ENCODE results near the gene CTAGE6.
A peak's percentile ranks its signal among the peaks of the same experiment; 100 is the strongest.
"Not testable (repeated sequence)": the region's sequence is repeated elsewhere in the genome, so short reads cannot be mapped to it uniquely, and the experiment has no call there.

CTAGE6 gene, protein sequence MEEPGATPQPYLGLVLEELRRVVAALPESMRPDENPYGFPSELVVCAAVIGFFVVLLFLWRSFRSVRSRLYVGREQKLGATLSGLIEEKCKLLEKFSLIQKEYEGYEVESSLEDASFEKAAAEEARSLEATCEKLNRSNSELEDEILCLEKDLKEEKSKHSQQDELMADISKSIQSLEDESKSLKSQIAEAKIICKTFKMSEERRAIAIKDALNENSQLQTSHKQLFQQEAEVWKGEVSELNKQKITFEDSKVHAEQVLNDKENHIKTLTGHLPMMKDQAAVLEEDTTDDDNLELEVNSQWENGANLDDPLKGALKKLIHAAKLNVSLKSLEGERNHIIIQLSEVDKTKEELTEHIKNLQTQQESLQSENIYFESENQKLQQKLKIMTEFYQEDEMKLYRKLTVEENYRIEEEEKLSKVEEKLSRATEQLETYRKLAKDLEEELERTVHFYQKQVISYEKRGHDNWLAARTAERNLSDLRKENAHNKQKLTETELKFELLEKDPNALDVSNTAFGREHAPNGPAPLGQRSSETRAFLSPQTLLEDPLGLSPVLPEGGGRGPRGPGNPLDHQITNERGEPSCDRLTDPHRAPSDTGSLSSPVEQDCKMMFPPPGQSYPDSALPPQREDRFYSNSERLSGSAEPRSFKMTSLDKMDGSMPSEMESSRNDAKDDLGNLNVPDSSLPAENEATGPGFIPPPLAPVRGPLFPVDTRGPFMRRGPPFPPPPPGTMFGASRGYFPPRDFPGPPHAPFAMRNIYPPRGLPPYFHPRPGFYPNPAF

DNA sequence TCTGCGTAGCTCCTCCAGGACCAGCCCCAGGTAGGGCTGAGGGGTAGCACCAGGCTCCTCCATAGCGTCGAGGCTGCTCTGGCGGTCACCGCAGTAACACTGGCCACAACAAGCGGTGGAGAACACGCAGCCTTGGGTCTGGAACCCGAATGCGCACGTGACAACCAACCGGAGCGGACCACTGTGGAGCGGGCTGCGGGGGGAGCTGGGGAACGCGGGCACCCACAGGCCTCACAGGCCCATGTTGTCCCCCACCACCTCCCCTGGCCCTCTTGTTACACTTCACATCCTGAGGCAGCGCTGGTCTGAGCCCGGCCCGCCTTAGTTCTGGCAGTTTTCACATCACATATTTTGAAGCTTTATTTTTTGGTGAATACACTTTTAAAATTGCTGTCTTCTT lies at the start of gene CTAGE6:
Gene CTAGE6, minus strand, starts transcription at position 101 of the 400 bp plus-strand sequence. Its CDS starts 38 bp downstream, at position 63.
- DNase-seq; intact Hi-C loops (cut with DNase I): not testable (repeated sequence)

DNA sequence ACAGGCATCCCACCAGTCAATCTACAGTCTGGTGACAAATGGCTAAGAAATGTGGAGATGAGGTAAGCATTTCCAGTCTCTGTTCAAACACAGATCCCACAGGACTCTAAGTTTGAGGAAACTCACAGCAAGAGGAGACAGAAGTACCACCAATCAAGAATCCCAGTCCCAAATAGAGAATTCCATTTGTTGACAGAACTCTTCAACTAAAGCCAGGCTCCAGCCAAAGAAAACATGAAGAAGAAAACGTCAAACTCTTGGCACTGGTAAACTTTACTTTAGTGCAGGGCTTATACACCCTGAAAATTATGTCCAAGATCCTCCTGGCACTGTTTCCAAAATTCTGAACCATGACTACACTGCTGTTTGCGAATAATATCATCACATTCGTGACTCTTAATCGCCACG lies 49.2 kb upstream of the CTAGE6 start:
- intact Hi-C loops (cut with DNase I); DNase-seq: not testable (repeated sequence)

DNA sequence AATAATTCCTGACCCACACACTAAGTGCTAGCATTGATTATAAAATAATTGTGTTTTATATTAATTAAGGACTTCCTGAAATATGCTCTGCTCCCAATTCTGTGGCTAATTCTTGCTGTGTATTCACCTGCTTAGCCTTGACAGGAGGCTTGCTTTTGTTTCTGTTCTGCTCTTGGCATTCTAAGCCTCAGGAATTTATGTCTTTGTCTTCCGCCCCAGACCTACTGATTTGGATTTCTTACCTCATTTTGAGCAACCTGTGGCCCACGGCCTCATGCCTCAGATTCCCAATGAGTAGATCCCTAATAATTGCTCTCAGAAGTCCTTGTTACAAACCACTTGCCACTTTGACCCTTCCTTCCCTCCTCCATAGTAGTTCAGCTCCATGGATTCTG lies 40.4 kb upstream of the CTAGE6 start:
- intact Hi-C loops (cut with DNase I); DNase-seq: not testable (repeated sequence)

DNA sequence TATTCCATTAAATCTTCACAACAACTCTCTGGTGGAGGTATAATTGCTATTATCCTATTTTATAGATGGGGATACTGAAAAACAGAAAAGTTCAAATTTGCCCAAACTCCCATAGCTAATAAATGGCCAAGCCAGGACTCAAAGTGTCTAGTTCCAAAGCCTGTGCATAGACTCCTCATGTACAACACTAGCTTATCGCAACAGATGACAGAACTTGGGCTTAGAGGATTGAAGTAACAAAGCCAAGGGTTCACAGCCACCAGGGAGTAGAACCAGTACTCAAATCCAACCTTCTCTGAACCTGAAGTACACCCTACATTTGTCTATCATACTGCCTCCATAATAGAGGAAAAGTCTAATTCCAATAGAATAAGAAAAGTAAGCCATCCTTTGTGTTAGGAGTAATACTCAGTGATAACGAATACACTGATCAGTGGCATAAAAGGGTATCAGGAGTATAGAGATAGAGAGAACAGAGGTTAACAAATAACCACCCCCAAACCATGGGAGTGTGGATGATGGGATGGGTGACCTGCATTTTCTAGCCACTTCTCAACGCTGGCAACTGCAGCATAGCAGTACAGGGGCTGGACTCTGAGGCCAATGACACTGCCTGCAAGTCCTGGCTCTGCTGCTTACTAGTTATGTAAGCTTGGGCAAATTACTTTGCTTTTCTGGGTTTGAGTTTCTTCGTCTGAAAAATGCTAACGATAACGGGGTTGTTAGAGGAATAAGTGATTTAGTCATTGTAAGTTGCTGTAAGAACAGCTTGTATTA lies 39.8 kb upstream of the CTAGE6 start:
- intact Hi-C loops (cut with DNase I), result not testable (repeated sequence)
- DNase-seq, result peak in 4 of 42 donors; percentile 1 to 36 (median 18)

DNA sequence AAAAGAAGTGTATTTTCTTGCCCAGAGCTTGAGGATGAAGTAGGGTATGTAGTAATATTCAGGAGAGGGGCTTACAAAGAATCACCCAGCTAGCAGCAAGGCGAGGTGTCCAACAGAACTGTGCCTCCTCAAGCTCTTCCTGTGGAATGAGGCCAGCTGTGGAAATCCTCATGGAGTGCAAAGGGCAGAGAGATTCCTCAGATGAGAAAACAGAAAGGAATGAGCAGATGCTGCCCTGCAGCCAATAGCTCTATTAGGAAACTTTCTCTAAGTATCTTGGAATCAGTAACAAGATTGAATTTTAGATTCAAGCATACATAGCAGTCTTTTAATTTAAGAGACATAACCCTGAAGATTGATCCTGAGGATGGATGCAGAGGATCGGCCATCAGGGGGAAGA lies 38.2 kb upstream of the CTAGE6 start:
- intact Hi-C loops (cut with DNase I); DNase-seq: not testable (repeated sequence)

DNA sequence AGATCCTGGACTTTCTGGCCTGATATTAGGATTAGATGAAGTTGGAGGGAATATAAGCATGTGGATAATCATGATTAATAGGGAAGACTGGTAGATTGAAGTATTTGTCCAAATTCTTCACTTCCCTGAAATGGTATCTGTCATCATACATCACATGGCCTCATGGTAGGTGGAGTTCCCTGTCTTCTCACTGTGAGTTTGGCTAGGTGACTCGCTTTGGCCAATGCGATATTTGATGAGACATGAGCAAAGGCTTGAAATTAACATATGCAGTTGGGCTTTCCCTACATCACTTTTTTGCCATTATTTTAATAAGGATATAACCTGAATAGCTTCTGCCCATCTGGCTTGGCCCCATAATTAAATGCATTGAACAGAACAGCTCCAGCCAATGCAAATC lies 35.1 kb upstream of the CTAGE6 start:
- DNase-seq, result peak in 1 of 42 donors; percentile 21

DNA sequence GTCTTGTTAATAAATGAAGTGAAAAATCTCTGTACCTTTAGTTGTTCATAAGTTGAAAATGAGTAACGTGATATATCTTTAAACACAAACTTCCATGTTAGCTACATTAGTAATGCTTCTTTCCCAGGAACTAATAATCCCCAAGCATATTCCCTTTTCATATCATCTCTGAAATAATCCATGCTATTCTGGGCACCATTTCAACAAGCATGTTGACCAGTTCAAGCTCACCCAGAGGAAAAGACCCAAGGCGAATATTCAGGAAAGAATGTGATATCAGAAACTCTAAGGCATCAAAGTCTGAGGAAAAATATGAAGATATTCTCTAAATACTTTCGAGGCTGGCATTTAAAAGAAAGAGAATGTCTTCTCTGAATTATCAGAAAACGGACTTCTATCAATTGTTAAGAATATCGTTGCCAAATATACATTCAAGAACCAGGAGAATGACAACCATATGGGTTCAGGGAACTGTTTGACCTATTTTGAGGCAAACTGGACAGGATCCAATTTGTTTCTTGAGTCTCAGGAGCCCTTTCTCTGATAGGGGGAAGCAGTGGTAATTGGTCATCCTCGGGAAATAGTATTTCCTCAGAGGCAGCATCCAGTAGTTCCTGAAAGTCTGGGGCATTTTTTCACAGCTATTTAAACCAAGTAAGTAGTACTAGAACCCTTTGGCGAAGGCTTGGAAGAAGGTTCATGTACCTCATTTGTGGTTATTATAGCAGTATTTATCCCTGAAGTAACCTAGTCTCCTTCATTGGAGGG lies 28.1 kb upstream of the CTAGE6 start:
- intact Hi-C loops (cut with DNase I), result not testable (repeated sequence)

More for the DNA sequence above, 35.1 kb upstream of the CTAGE6 start:
- intact Hi-C loops (cut with DNase I), result not testable (repeated sequence)

DNA sequence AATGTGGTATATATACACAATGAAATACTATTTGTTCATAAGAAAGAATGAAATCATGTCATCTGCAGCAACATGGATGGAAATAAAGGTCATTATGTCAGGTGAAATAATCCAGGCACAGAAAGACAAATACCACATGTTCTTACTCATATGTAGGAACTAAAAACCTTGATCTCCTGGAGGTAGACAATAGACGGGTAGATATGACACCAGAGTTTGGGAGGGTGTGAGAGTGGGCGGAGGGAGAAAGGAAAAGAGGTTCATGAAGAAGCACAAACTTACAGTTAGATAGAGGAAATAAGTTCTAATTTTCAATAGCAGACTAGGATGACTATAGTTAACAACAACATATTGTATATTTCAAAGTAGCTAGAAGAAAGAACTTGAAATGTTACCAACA lies 22.1 kb upstream of the CTAGE6 start:
- DNase-seq; intact Hi-C loops (cut with DNase I): not testable (repeated sequence)

More for the DNA sequence above, 28.1 kb upstream of the CTAGE6 start:
- DNase-seq, result not testable (repeated sequence)

DNA sequence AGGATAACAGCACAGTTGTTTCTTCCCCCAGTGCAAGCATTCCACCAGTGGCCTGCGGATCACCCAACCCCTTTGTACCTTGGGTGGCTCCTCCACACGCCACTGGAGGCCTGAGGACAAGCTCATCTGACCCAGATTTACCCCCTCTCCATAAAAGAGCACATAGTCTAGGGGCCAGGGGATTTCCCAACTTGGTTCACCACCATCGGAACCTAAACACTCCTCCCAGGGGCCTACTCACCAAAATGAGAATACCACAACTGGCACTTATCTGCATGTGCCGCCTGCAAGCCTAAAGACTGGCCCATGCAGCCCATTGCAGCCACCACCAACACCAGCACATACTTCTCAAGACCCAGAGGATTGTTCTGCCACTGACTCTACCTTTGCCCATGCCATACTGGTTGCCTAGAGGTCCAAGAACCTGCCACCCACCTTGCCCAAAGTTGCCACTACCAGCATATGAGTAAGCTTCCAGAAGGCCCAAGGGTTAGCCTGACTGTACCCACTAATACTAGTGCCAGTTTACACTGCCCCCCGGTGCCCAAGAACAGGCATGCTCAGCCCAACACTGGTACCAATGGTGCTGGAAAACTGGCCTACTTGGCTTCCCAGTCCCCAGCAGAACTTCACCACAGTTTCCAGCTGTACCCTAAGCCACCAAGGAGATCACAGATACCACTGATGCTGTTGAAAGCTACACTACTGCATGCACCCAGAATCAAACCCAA lies 15.4 kb upstream of the CTAGE6 start:
- intact Hi-C loops (cut with DNase I); DNase-seq: not testable (repeated sequence)

DNA sequence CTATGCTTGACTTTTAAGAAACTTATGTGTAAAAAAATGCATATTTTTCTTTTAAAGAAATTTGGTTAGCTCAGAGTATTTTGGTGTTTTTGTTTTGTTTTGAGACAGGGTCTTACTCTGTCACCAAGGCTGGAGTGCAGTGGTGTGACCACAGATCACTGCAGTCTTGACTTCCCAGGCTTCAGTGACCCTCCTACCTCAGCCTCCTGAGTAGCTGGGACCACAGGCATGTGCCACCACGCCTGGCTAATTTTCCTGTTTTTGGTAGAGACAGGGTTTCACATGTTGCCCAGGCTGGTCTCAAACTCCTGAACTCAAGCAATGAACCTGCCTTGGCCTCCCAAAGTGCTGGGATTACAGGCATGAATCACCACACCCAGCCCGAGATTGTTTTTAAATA lies 10.0 kb upstream of the CTAGE6 start:
- intact Hi-C loops (cut with DNase I), result not testable (repeated sequence)
- DNase-seq, result peak in 2 of 42 donors; percentile 3 to 27

DNA sequence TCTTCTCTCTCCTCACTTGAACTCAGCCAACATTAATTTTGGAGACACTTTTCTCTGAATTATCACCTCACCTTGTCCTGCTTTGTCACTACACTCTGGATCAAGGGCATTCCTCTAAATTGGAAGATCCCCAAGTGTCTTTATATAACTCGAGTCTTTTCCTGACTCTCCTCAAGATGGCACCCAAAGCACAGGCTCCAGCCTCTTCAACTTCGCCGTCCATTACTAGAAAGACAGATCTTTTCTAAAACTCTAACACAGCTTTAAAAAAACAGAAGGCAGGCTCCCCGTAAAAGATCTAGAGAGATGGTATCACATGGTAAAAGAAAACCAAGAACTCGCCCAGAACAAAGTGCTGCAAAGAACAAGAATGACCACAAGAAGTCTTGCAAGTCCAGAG lies 8.2 kb upstream of the CTAGE6 start:
- intact Hi-C loops (cut with DNase I); DNase-seq: not testable (repeated sequence)

DNA sequence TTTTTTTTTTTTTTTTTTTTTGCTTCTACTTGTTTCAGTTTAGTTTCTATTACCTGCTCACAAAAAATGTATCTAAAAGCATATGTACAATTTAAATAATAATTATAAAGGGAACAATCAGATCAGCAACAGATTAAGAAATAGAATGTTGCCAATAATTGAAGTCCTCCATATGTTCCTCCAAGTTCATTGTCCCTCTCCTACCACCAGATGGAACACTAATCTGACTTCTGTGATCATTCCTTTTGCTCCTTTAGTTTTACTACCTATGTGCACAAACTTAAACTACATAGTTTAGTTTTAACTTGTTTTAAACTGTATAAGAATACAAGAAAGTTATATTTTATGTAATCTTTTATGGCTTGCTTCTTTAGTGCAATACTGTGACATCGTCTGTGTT lies 5.6 kb upstream of the CTAGE6 start:
- DNase-seq; intact Hi-C loops (cut with DNase I): not testable (repeated sequence)

DNA sequence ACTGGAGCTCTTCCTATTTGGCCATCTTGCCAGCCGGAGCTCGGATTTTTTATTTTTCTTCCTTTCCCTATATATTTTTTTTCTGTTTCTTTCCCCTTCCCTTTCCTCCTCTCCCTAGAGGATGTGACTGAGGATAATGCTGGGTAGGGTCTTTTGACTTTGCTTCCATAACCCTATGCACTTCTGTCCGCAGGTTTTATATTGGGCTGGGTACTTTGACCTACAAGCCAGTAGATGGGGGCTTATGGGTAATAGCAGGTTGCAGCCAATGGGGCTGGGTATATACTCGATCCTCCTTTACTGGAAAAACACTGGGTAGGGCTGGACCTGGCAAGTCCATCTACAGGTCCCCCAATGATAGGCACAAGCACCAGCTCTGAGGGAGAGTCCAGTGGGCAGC lies 12.2 kb downstream of the CTAGE6 start:
- DNase-seq; intact Hi-C loops (cut with DNase I): not testable (repeated sequence)

DNA sequence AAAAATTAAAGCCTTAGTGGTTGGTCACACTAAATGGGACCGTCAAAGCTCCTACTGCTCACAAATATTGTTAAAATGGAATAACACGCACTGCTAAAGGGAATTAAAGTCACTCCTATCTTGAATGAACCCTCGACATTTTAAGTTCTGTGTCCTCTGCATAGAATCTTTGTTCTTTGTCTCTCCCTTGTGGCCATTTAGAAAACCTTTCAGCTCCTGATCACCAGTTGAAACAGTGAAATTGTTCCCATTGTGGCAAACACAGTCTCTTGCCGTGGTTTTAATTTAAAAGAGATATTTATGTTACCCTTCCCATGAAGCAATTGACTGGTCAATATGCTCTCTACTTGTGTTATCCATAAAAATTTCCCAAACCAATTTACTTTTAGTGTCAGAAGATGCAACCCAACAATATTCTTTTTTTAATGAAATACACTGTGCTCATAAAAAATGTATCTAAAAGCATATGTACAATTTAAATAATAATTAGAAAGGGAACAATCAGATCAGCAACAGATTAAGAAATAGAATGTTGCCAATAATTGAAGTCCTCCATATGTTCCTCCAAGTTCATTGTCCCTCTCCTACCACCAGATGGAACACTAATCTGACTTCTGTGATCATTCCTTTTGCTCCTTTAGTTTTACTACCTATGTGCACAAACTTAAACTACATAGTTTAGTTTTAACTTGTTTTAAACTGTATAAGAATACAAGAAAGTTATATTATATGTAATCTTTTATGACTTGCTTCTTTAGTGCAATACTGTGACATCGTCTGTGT lies 20.3 kb downstream of the CTAGE6 start:
- intact Hi-C loops (cut with DNase I), result not testable (repeated sequence)
- peak in 2 of 42 donors; percentile 18 to 46 for DNase-seq

DNA sequence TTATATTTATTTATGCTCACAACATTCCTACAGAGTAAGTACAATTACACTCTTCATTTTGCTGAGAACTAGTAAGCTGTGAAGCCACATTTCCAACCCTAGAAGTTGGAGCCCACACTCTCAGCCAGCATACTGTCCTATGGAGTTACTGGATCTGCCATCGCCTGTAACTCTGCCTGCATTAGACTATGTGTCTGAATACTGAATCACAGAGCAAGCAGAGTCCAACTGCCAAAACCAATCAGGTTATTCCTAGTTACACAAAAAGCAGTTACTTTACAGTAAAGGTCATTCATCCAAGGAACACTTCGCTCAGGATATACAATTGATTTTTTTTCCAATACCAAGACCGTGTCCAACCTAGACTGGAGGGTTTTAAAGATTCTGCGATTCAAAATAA lies 21.5 kb downstream of the CTAGE6 start:
- no peak for DNase-seq
- intact Hi-C loops (cut with DNase I), result no loop called here

DNA sequence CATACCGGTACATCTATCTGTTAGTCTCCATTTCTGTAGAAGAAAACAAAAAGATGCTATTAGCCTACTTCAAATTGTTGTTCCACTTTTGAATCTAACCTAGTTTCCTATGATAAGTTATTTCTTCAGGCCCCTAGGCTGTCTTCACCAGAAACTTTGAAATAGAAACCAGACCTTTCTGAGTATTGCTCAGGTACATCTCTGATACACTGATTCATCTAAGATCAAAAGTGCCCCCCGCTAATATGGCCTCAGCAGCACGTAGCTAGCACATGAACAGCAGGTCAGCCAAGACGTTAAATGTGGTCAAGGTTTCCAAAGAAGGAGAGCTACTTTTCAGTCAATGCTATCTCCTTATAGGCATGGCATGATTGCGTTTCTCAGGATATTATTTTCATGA lies 23.6 kb downstream of the CTAGE6 start:
- intact Hi-C loops (cut with DNase I), result no loop called here
- no peak for DNase-seq

DNA sequence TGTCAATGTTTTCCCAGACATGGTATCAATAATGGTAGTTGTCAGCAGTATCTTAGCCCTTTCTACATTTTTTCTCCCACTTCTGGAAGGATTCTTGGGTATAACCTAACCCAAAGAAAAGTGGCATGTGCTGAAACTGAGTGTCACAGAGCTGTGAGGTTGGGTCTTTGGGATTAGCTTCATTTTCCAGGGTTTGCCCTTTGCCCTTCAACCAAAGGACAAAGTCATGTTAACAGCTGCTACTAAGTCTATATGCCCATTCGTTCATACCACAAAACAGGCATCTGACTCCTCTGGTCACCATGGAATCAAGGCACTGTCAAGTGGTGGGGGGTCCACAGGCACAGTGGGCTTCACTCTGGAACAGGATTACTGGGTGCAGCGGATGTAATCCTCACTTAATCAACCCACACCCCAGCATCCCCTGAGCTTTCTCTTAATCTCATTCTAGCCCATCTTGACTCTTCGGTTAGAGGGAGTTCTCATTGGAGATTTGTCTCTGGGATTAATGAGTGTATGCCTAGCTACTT lies 29.1 kb downstream of the CTAGE6 start:
- intact Hi-C loops (cut with DNase I), result no loop called here
- no peak for DNase-seq

Measured in head of caudate nucleus (tissue), 42 donors.